H9 (cell line): Measurements from ENCODE around the gene SECTM1. TPM values are rescaled to one million over a fixed set of nuclear protein-coding genes. Genes with fewer than 3 reads are reported as not detected.

ENCODE experiments used
- DNase-seq: peaks from one replicate; pipeline ENCODE4 v3.0.0-alpha.2; 2017
- H2AFZ ChIP-seq: one replicate; pipeline ENCODE4 v1.6.1; 2013; ENCODE audit warnings: mild to moderate bottlenecking, low read length, control low read depth, moderate library complexity
- H2AK5ac ChIP-seq: 2 replicates; pipeline ENCODE4 v1.6.1; 2013; ENCODE audit warnings: low read length, control low read depth, mixed read lengths; ENCODE audit not compliant: insufficient read length
- H2BK120ac ChIP-seq: one replicate; pipeline ENCODE4 v1.6.1; 2013; ENCODE audit warnings: low read depth, mild to moderate bottlenecking, low read length, control low read depth, inconsistent platforms; ENCODE audit not compliant: poor library complexity, severe bottlenecking
- H2BK12ac ChIP-seq: 2 replicates; pipeline ENCODE4 v1.6.1; 2013; ENCODE audit warnings: low read length, control low read depth, mixed read lengths, low read depth; ENCODE audit not compliant: insufficient read length
- H2BK15ac ChIP-seq: 2 replicates; pipeline ENCODE4 v1.6.1; 2013; ENCODE audit warnings: low read depth, low read length, control low read depth
- H2BK20ac ChIP-seq: one replicate; pipeline ENCODE4 v1.6.1; 2013; ENCODE audit warnings: low read depth, mild to moderate bottlenecking, low read length, control low read depth, inconsistent platforms; ENCODE audit not compliant: poor library complexity, severe bottlenecking
- H2BK5ac ChIP-seq: 2 replicates; pipeline ENCODE4 v1.6.1; 2013; ENCODE audit warnings: low read length, control low read depth, mixed read lengths; ENCODE audit not compliant: insufficient read length
- H3K14ac ChIP-seq: 2 replicates; pipeline ENCODE4 v1.6.1; 2013; ENCODE audit warnings: low read length, control low read depth; ENCODE audit not compliant: insufficient read depth
- H3K18ac ChIP-seq: 2 replicates; pipeline ENCODE4 v1.6.1; 2013; ENCODE audit warnings: low read depth, mild to moderate bottlenecking, mixed read lengths, low read length, control low read depth; ENCODE audit not compliant: insufficient read length
- H3K23ac ChIP-seq: 2 replicates; pipeline ENCODE4 v1.6.1; 2013; ENCODE audit warnings: low read length, control low read depth, mixed read lengths, low read depth; ENCODE audit not compliant: insufficient read length
- H3K23me2 ChIP-seq: 2 replicates; pipeline ENCODE4 v1.6.1; 2013; ENCODE audit warnings: low read depth, mild to moderate bottlenecking, mixed read lengths, low read length, control low read depth; ENCODE audit not compliant: insufficient read length, poor library complexity, severe bottlenecking
- H3K27ac ChIP-seq: 2 replicates; pipeline ENCODE4 v1.5.1; 2013; ENCODE audit warnings: low read length, control low read depth, mixed read lengths, low read depth; ENCODE audit not compliant: insufficient read length
- H3K27me3 ChIP-seq: 2 replicates; pipeline ENCODE4 v1.6.1; 2013; ENCODE audit warnings: low read length, control low read depth, inconsistent platforms; ENCODE audit not compliant: insufficient read depth
- H3K4ac ChIP-seq: 2 replicates; pipeline ENCODE4 v1.6.1; 2013; ENCODE audit warnings: low read depth, mild to moderate bottlenecking, control low read depth, inconsistent platforms, low read length, moderate library complexity
- H3K4me1 ChIP-seq: 2 replicates; pipeline ENCODE4 v1.6.1; 2013; ENCODE audit warnings: low read length, control low read depth, inconsistent platforms; ENCODE audit not compliant: insufficient read depth
- H3K4me2 ChIP-seq: 2 replicates; pipeline ENCODE4 v1.6.1; 2013; ENCODE audit warnings: low read length, control low read depth, mixed read lengths; ENCODE audit not compliant: insufficient read length, insufficient read depth
- H3K56ac ChIP-seq: 2 replicates; pipeline ENCODE4 v1.6.1; 2013; ENCODE audit warnings: low read depth, mild to moderate bottlenecking, mixed read lengths, low read length, control low read depth; ENCODE audit not compliant: insufficient read length
- H3K79me1 ChIP-seq: 2 replicates; pipeline ENCODE4 v1.6.1; 2013; ENCODE audit warnings: low read depth, mild to moderate bottlenecking, moderate library complexity, low read length, control low read depth, inconsistent platforms; ENCODE audit not compliant: insufficient read depth, poor library complexity, severe bottlenecking
- H3K79me2 ChIP-seq: 2 replicates; pipeline ENCODE4 v1.6.1; 2013; ENCODE audit warnings: low read length, control low read depth, inconsistent platforms; ENCODE audit not compliant: insufficient read depth
- H3K9ac ChIP-seq: 2 replicates; pipeline ENCODE4 v1.6.1; 2013; ENCODE audit warnings: low read length, control low read depth, mixed read lengths; ENCODE audit not compliant: insufficient read length; ENCODE audit errors: extremely low read depth
- H3K9me3 ChIP-seq: one replicate; pipeline ENCODE4 v1.6.1; 2013; ENCODE audit warnings: low read depth, low read length, inconsistent platforms; ENCODE audit not compliant: control insufficient read depth
- H3T11ph ChIP-seq: one replicate; pipeline ENCODE4 v1.6.1; 2013; ENCODE audit warnings: mild to moderate bottlenecking, low read length, control low read depth, inconsistent platforms
- H4K20me1 ChIP-seq: one replicate; pipeline ENCODE4 v1.6.1; 2013; ENCODE audit not compliant: control insufficient read depth, insufficient read length, insufficient read depth
- H4K5ac ChIP-seq: 2 replicates; pipeline ENCODE4 v1.6.1; 2013; ENCODE audit warnings: low read depth, mild to moderate bottlenecking, mixed read lengths, low read length, control low read depth; ENCODE audit not compliant: insufficient read length
- H4K8ac ChIP-seq: replicated peaks from 2 replicates; pipeline ENCODE4 v1.6.1; 2013; ENCODE audit warnings: low read length, control low read depth, mixed read lengths, low read depth; ENCODE audit not compliant: insufficient read length
- H4K91ac ChIP-seq: 2 replicates; pipeline ENCODE4 v1.6.1; 2013; ENCODE audit warnings: low read depth, mild to moderate bottlenecking, moderate library complexity, mixed read lengths, low read length, control low read depth; ENCODE audit not compliant: insufficient read length
- H3K27ac Mint-ChIP-seq, 3 experiments: 2 replicates in 2 of 3; 3 replicates in 1 of 3; pipeline ENCODE4 v1.8.0; 2020 to 2021; ENCODE audit warnings: mixed read lengths in 3 of 3, mild to moderate bottlenecking in 1 of 3, moderate library complexity in 1 of 3
- H3K27me3 Mint-ChIP-seq: 2 replicates; pipeline ENCODE4 v1.8.0; 2021; ENCODE audit warnings: low read depth, mild to moderate bottlenecking, moderate library complexity, mixed read lengths
- H3K36me3 Mint-ChIP-seq, 3 experiments: 2 replicates in 2 of 3; 3 replicates in 1 of 3; pipeline ENCODE4 v1.8.0; 2020 to 2021; ENCODE audit warnings: low read depth in 3 of 3, mixed read lengths in 3 of 3; ENCODE audit not compliant: insufficient read depth in 1 of 3
- H3K4me1 Mint-ChIP-seq, 2 experiments: 2 replicates each; pipeline ENCODE4 v1.8.0; 2020; ENCODE audit warnings: mixed read lengths in 2 of 2
- H3K4me3 Mint-ChIP-seq, 2 experiments: 2 replicates in 1 of 2; 3 replicates in 1 of 2; pipeline ENCODE4 v1.8.0; 2020 to 2021; ENCODE audit warnings: mild to moderate bottlenecking in 2 of 2, mixed read lengths in 2 of 2, moderate library complexity in 1 of 2
- H3K9me3 Mint-ChIP-seq, 2 experiments: 2 replicates in 1 of 2; 3 replicates in 1 of 2; pipeline ENCODE4 v1.8.0; 2020; ENCODE audit warnings: mild to moderate bottlenecking in 2 of 2, mixed read lengths in 2 of 2, moderate library complexity in 1 of 2
- WGBS: extraction: QIAGEN DNeasy Blood & Tissue Kit; methylation state at CpG from one replicate; pipeline ENCODE4 v1.1.7; 2013; ENCODE audit warnings: missing lambda C conversion rate, low lambda C conversion rate, mixed read lengths; ENCODE audit not compliant: insufficient read length; ENCODE audit errors: extremely low coverage; 5-methylcytosine and 5-hydroxymethylcytosine counted together
- total RNA-seq: library from RNA; stranded (reverse); gene quantifications from 2 replicates; pipeline ENCODE4 v1.2.1, GENCODE V29; 2021
- TF ChIP-seq, protein P1 (sequence below): fragments of 200-600 bp; sonication (generic); conservative IDR thresholded peaks from 3 replicates; pipeline ENCODE4 v1.8.0; 2021; ENCODE audit warnings: antibody characterized with exemption, mild to moderate bottlenecking

The SECTM1 gene
- total RNA-seq, 1 experiment from 2014 or later = 0.28 TPM

DNA sequence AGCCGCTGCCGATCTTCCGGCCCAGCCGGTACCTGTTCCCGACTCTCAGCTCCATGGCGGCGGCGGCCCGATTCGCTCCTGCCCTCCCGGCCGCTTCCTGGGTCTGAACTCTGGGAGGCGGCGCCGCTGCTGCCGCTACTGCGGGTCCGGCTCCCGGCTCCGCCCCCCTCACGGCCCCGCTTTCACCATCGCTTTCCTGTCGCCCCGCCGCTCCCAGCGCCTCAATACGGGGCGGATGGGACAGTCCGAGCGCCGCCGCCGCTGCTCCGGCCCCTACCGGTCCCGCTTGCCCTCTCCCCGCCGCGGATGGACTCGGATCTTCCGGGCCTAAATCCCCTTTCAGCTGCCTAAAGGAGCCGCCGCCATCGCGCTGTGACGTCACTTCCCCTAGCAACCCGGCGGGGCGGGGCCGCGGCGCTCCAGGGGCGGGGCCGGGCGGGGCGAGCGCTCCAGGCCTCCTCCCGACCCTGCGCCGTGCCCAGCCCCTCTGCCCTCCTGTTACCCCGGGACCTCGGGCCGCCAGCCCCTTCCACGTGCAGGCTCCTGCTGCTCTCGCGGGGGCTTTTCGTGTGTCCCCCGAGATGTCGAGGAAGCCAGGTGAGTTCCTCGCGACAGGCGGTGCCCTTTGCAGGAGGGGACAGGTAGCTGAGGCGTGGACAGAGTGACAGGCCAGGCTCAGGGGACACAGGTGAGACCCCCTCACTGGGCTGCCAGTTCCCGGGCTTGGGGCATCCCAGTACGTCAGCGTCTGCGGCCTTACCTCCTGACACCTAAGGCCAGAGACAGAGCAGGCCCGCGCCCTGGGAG, 60.0 kb downstream of the SECTM1 start, which contains the start of gene CSNK1D:
Gene CSNK1D (minus strand): TSS at position 374 of the 807 bp plus-strand sequence. CDS start 319 bp downstream, at position 55.
- H3K79me2 ChIP-seq = peaks cover 38% of the 10 kb centered on the region

More for the DNA sequence above, 60.0 kb downstream of the SECTM1 start, which contains the start of gene CSNK1D:
- Histone ChIP-seq H3K27ac (no peak within 1 kb of the TSS), H2BK5ac (no peak within 1 kb of the TSS), H3K4me2 (peak within 1 kb of the TSS; percentile 74), H4K20me1 (no peaks in the 10 kb centered on the region), H3K27me3 (no peaks in the 10 kb centered on the region), H4K91ac (no peak within 1 kb of the TSS), H3K14ac (peak within 1 kb of the TSS; percentile 80), H4K8ac (no peak within 1 kb of the TSS), H3K18ac (peak within 1 kb of the TSS; percentile 93), H2AK5ac (no peak within 1 kb of the TSS), H3K9ac (peak within 1 kb of the TSS; percentile 87), H3K79me1 (peaks cover 4% of the 10 kb centered on the region), H2BK12ac (peak within 1 kb of the TSS; percentile 47), H3K4me1 (peaks cover 3% of the 10 kb centered on the region; the same call in 1 of the 2 replicates), H4K5ac (no peak within 1 kb of the TSS), H3K23ac (no peak within 1 kb of the TSS), H3K56ac (no peak within 1 kb of the TSS), H3T11ph (no peak within 1 kb of the TSS), H3K23me2 (no peaks in the 10 kb centered on the region), H3K4ac (no peak within 1 kb of the TSS; the same call in 1 of the 2 replicates), H3K9me3 (no peaks in the 10 kb centered on the region), H2AFZ (no peak within 1 kb of the TSS), H2BK20ac (no peak within 1 kb of the TSS), H2BK120ac (no peak within 1 kb of the TSS), H2BK15ac (no peak within 1 kb of the TSS)
- H3K27me3 Mint-ChIP-seq = peaks cover 19% of the 10 kb centered on the region
- WGBS = no CpG with 5 or more reads among the region's 80 CpGs
- peak within 1 kb of the TSS; percentile 99 to 100 (median 100) for H3K27ac Mint-ChIP-seq
- H3K4me1 Mint-ChIP-seq = peaks cover 36 to 58% of the 10 kb centered on the region in 2 experiments
- peak; percentile 95 for DNase-seq
- peaks cover 26 to 39% (median 37%) of the 10 kb centered on the region in 3 experiments; a peak in 6 of 7 replicates for H3K36me3 Mint-ChIP-seq
- no peaks in the 10 kb centered on the region for H3K9me3 Mint-ChIP-seq
- TF ChIP-seq, protein P1, sequence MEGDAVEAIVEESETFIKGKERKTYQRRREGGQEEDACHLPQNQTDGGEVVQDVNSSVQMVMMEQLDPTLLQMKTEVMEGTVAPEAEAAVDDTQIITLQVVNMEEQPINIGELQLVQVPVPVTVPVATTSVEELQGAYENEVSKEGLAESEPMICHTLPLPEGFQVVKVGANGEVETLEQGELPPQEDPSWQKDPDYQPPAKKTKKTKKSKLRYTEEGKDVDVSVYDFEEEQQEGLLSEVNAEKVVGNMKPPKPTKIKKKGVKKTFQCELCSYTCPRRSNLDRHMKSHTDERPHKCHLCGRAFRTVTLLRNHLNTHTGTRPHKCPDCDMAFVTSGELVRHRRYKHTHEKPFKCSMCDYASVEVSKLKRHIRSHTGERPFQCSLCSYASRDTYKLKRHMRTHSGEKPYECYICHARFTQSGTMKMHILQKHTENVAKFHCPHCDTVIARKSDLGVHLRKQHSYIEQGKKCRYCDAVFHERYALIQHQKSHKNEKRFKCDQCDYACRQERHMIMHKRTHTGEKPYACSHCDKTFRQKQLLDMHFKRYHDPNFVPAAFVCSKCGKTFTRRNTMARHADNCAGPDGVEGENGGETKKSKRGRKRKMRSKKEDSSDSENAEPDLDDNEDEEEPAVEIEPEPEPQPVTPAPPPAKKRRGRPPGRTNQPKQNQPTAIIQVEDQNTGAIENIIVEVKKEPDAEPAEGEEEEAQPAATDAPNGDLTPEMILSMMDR = no peak
- H3K4me3 Mint-ChIP-seq = peak within 1 kb of the TSS; percentile 84 to 87
